Measurements from ENCODE around the gene MRPL16.
"Not testable (repeated sequence)": the region's sequence is repeated elsewhere in the genome, so short reads cannot be mapped to it uniquely, and the experiment has no call there.

MRPL16 gene

GRCh38 chr11:59807047-59807610 lies 3.4 kb downstream of the MRPL16 start:
- no peak for DNase-seq

GRCh38 chr11:59804061-59804460 lies 6.5 kb downstream of the MRPL16 start:
- DNase-seq = no peak

GRCh38 chr11:59802639-59803176 lies 7.9 kb downstream of the MRPL16 start:
- peak; percentile 25 for DNase-seq

- DNase-seq = no peak
Measured at GRCh38 chr11:59801981-59802638, 8.5 kb downstream of the MRPL16 start.

GRCh38 chr11:59801160-59801706 lies 9.3 kb downstream of the MRPL16 start:
- DNase-seq = no peak

GRCh38 chr11:59800390-59801025 lies 10.1 kb downstream of the MRPL16 start:
- no peak for DNase-seq

GRCh38 chr11:59794417-59794816 lies 16.2 kb downstream of the MRPL16 start:
- DNase-seq = no peak

GRCh38 chr11:59792507-59792906 lies 18.1 kb downstream of the MRPL16 start:
- no peak for DNase-seq

- DNase-seq = no peak
Measured at GRCh38 chr11:59791639-59792038, 18.9 kb downstream of the MRPL16 start.

- DNase-seq = no peak
Measured at GRCh38 chr11:59787816-59788215, 22.8 kb downstream of the MRPL16 start.

GRCh38 chr11:59787255-59787588 lies 23.4 kb downstream of the MRPL16 start:
- no peak for DNase-seq

GRCh38 chr11:59785818-59786217 lies 24.8 kb downstream of the MRPL16 start:
- DNase-seq = no peak

- DNase-seq = not testable (repeated sequence)
Measured at GRCh38 chr11:59784441-59784840, 26.1 kb downstream of the MRPL16 start.

GRCh38 chr11:59783632-59784090 lies 26.9 kb downstream of the MRPL16 start:
- DNase-seq = no peak

GRCh38 chr11:59782080-59782479 lies 28.5 kb downstream of the MRPL16 start:
- DNase-seq = no peak

GRCh38 chr11:59779487-59779886 lies 31.1 kb downstream of the MRPL16 start:
- no peak for DNase-seq

- DNase-seq = no peak
Measured at GRCh38 chr11:59778122-59778521, 32.5 kb downstream of the MRPL16 start.

GRCh38 chr11:59777104-59777503 lies 33.5 kb downstream of the MRPL16 start:
- no peak for DNase-seq

- DNase-seq = no peak
Measured at GRCh38 chr11:59776210-59777066, 34.1 kb downstream of the MRPL16 start.

- no peak for DNase-seq
Measured at GRCh38 chr11:59773083-59773440, 37.5 kb downstream of the MRPL16 start.

- no peak for DNase-seq
Measured at GRCh38 chr11:59771605-59772004, 39.0 kb downstream of the MRPL16 start.

- DNase-seq = no peak
Measured at GRCh38 chr11:59770869-59771268, 39.7 kb downstream of the MRPL16 start.

GRCh38 chr11:59770319-59770718 lies 40.3 kb downstream of the MRPL16 start:
- DNase-seq = no peak

All from NCI-H2171 (cell line).